GM23248 (cell line): Measurements from ENCODE around the gene CADPS2.

Experiments used
- EZH2 ChIP-seq: fragments of 200-600 bp; sonication (generic); IDR thresholded peaks from 2 replicates; pipeline ENCODE4 v1.6.1; 2018; ENCODE audit warnings: antibody characterized with exemption, mild to moderate bottlenecking; ENCODE audit not compliant: insufficient read depth, poor library complexity, severe bottlenecking
- EZH2phosphoT487 ChIP-seq: fragments of 200-600 bp; sonication (generic); IDR thresholded peaks from 2 replicates; pipeline ENCODE4 v1.6.1; 2018; ENCODE audit warnings: antibody characterized with exemption, moderate library complexity, mild to moderate bottlenecking, low read depth; ENCODE audit not compliant: insufficient read depth

DNA sequence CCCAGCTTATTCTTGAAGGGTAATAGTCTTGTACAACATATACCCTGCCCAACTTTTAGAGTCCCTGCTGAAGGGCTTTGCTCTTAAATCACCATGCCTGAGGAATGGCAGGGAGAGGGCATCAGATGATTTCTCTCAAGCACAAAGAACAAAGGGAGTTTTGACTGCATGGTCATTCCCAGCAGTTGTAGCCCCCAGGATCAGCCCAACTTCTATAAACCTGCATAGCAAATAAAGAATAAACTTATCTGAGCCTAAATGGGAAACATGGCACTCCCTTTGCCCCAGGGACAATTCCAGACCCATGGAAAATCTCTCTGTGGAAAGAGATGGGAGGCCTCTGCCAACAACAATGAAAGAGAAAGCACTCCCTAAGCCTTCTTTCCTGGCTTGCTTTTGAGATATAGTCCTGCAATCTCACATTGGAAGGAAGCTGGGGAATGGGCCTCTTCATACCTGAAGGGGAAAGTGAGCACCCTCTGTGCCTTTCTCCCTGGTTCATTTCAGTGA is 18.7 kb downstream of the CADPS2 start:
- no peak for TF ChIP-seq EZH2
- no peak for TF ChIP-seq EZH2phosphoT487
